K562 (cell line): ENCODE measurements around the gene KRT5. TPM values are rescaled to one million over a fixed set of nuclear protein-coding genes. Genes with fewer than 3 reads are reported as not detected.

Source experiments
- ATAC-seq: fragments of 200-7000 bp; cut with Tn5 transposase; 3 replicates; pipeline ENCODE4 v1.9.1; 2020; ENCODE audit warnings: moderate library complexity
- BruUV-seq: library from RNA; stranded (reverse); fragments of 400-500 nt; replicated peaks from 2 replicates; lab custom pipeline; 2021; lab: Mats Ljungman, UMichigan
- CTCF ChIA-PET: fragments of 300-600 bp; formaldehyde crosslinking; extraction: SDS; loops from one replicate; lab custom pipeline; 2021; ENCODE audit warnings: low intra/inter-chr PET ratio; lab: Yijun Ruan, JAX
- POLR2A ChIA-PET: fragments of 300-600, 350-650 bp; sonication (Branson Sonifier 250); formaldehyde crosslinking; extraction: SDS; loops from one replicate; lab custom pipeline; 2021; ENCODE audit warnings: antibody characterized with exemption, inconsistent platforms; lab: Yijun Ruan, JAX
- DNase-seq, 4 experiments: peaks; one replicate each; pipeline versions ENCODE4 v3.0.0 to v3.0.0-alpha.2; 2011 to 2018; ENCODE audit warnings: low spot score in 3 of 4, mixed read lengths in 3 of 4; ENCODE audit errors: extremely low read depth in 1 of 4
- FAIRE-seq: peaks from 2 replicates; lab custom pipeline; 2011; peaks lifted over from hg19 to GRCh38; lab: Jason Lieb, UNC
- H2AFZ ChIP-seq: 2 replicates; pipeline ENCODE4 v1.6.0; 2011; ENCODE audit warnings: low read depth, low read length, control low read depth, inconsistent platforms
- H3K27ac ChIP-seq: fragments of 200-600 bp; 3 replicates; pipeline ENCODE4 v1.8.0; 2011; ENCODE audit warnings: low read depth, mild to moderate bottlenecking, control low read depth, inconsistent platforms, low read length, moderate library complexity, mixed read lengths; ENCODE audit errors: extremely low read depth
- H3K27me3 ChIP-seq, 2 experiments: fragments of 300-600 bp in 1 of 2; 2 replicates in 1 of 2; 3 replicates in 1 of 2; pipeline versions ENCODE4 v1.6.0 to v1.8.0; 2011; ENCODE audit warnings: inconsistent platforms in 2 of 2, low read length in 2 of 2, mild to moderate bottlenecking in 1 of 2, mixed read lengths in 1 of 2, moderate library complexity in 1 of 2; ENCODE audit not compliant: control insufficient read depth in 2 of 2, insufficient read depth in 2 of 2
- H3K36me3 ChIP-seq: fragments of 300-600 bp; 3 replicates; pipeline ENCODE4 v1.8.0; 2011; ENCODE audit warnings: mild to moderate bottlenecking, low read length, inconsistent platforms; ENCODE audit not compliant: control insufficient read depth, insufficient read depth
- H3K4me1 ChIP-seq, 2 experiments: fragments of 200-600 bp in 1 of 2; replicated peaks in 1 of 2; 2 replicates in 1 of 2; 3 replicates in 1 of 2; pipeline versions ENCODE4 v1.5.1 to v1.8.0; 2011; ENCODE audit warnings: inconsistent platforms in 2 of 2, low read length in 2 of 2, mild to moderate bottlenecking in 1 of 2, mixed read lengths in 1 of 2, moderate library complexity in 1 of 2; ENCODE audit not compliant: control insufficient read depth in 2 of 2, insufficient read depth in 2 of 2
- H3K4me2 ChIP-seq: 2 replicates; pipeline ENCODE4 v1.6.1; 2011; ENCODE audit warnings: low read length, control low read depth, inconsistent platforms, mixed read lengths; ENCODE audit not compliant: insufficient read depth
- H3K4me3 ChIP-seq: fragments of 200-600 bp; sonication (generic), shearing (Covaris generic); 2 replicates; pipeline ENCODE4 v1.5.1; 2016; ENCODE audit warnings: control low read depth, inconsistent platforms
- H3K79me2 ChIP-seq: fragments of 200-600 bp; 3 replicates; pipeline ENCODE4 v1.8.0; 2011; ENCODE audit warnings: low read length, inconsistent platforms; ENCODE audit not compliant: control insufficient read depth, insufficient read depth
- H3K9ac ChIP-seq, 2 experiments: 2 replicates each; pipeline versions ENCODE4 v1.6.0 to v1.6.1; 2011; ENCODE audit warnings: low read depth in 2 of 2, low read length in 2 of 2, control low read depth in 1 of 2, inconsistent platforms in 1 of 2, mild to moderate bottlenecking in 1 of 2, mixed read lengths in 1 of 2; ENCODE audit not compliant: insufficient read depth in 1 of 2
- H3K9me1 ChIP-seq: one replicate; pipeline ENCODE4 v1.6.0; 2011; ENCODE audit warnings: inconsistent platforms, mild to moderate bottlenecking, low read length, moderate library complexity; ENCODE audit not compliant: control insufficient read depth, insufficient read depth
- H3K9me3 ChIP-seq: replicated peaks from 2 replicates; pipeline ENCODE4 v1.5.1; 2011; ENCODE audit warnings: low read depth, low read length, inconsistent platforms; ENCODE audit not compliant: control insufficient read depth, insufficient read depth
- H4K20me1 ChIP-seq: replicated peaks from 2 replicates; pipeline ENCODE4 v1.6.1; 2011; ENCODE audit warnings: low read length, inconsistent platforms, mixed read lengths; ENCODE audit not compliant: control insufficient read depth, insufficient read depth
- BCOR ChIP-seq: fragments of 450-650 bp; IDR thresholded peaks from 2 replicates; pipeline ENCODE4 v1.6.1; 2016
- FOSL1 ChIP-seq: fragments of 200-800 bp; sonication (Bioruptor generic); conservative IDR thresholded peaks from 2 replicates; pipeline ENCODE4 v1.6.1; 2016; ENCODE audit warnings: missing genetic modification characterization, missing compliant biosample characterization
- GTF2B ChIP-seq: IDR thresholded peaks from 2 replicates; pipeline ENCODE4 v1.6.1; 2011; ENCODE audit not compliant: insufficient read length; ENCODE audit errors: extremely low read depth
- LCOR ChIP-seq: sonication (generic); formaldehyde crosslinking; IDR thresholded peaks from 2 replicates; pipeline ENCODE4 v1.8.0; 2022; ENCODE audit warnings: mild to moderate bottlenecking, missing genetic modification reagents
- MGA ChIP-seq: fragments of 450-650 bp; IDR thresholded peaks from 2 replicates; pipeline ENCODE4 v1.6.1; 2016; ENCODE audit warnings: mild to moderate bottlenecking, moderate library complexity
- NFRKB ChIP-seq: fragments of 450-650 bp; IDR thresholded peaks from 2 replicates; pipeline ENCODE4 v1.6.1; 2016; ENCODE audit warnings: low read depth
- SETDB1 ChIP-seq: IDR thresholded peaks from one replicate; pipeline ENCODE4 v1.6.1; 2012; ENCODE audit warnings: low read length, control low read depth, inconsistent platforms
- TRIM28 ChIP-seq: fragments of 450-650 bp; IDR thresholded peaks from 2 replicates; pipeline ENCODE4 v1.6.1; 2017
- ZNF316 ChIP-seq: fragments of 450-650 bp; IDR thresholded peaks from 2 replicates; pipeline ENCODE4 v1.6.1; 2016
- WGBS: fragments of 100-300 bp; shearing (Covaris generic); methylation state at CpG from one replicate; pipeline ENCODE4 v1.1.6; 2016; ENCODE audit warnings: low coverage, mixed read lengths; ENCODE audit not compliant: insufficient coverage; ENCODE audit errors: missing lambda C conversion rate; 5-methylcytosine and 5-hydroxymethylcytosine counted together
- in situ Hi-C: fragments of 300-500 bp; cut with MboI; formaldehyde crosslinking; loops from 4 replicates; pipeline ENCODE4 v1.15.0; 2018; ENCODE audit warnings: inconsistent platforms, mixed read lengths
- intact Hi-C: fragments of 100-400 bp; cut with micrococcal nuclease; formaldehyde crosslinking; loops from 2 replicates; pipeline ENCODE4 v1.14.2; 2022
- polyA plus RNA-seq, 8 experiments: library from polyadenylated mRNA; depleted of rRNA in 4 of 8; stranded (reverse) in 5 of 8; unstranded in 3 of 8; fragments of >200 nt; fragmentation: Nextera tagmentation in 2 of 8; fragmentation: Illumina TruSeq in 1 of 8; extraction: Ambion mirVana in 2 of 8; extraction: Trizol in 1 of 8; gene quantifications; 2 replicates each; pipeline versions ENCODE4 v1.2.1 to v1.2.3, GENCODE V29; 2011 to 2014; ENCODE audit warnings: inconsistent platforms in 1 of 8, missing spikeins in 1 of 8
- total RNA-seq, 7 experiments: library from RNA; depleted of rRNA in 6 of 7; stranded (reverse); fragments of >200 nt in 6 of 7; fragmentation: Illumina TruSeq in 2 of 7; extraction: Trizol in 2 of 7; gene quantifications; 2 replicates each; pipeline versions ENCODE4 v1.2.1 to v1.2.3, GENCODE V29; 2011 to 2021; ENCODE audit warnings: low replicate concordance in 1 of 7

The KRT5 gene
- total and polyA plus RNA-seq, 9 of the 15 experiments (the other 6 are each of a cell fraction or from before 2014, with no cell fraction given), result 0.32 TPM; not detected in 8

- no peak for DNase-seq
- Histone ChIP-seq H2AFZ (no peak overlapping the region), H3K79me2 (no peaks in the 10 kb centered on the region), H3K9ac (no peak overlapping the region), H3K4me1 (no peaks in the 10 kb centered on the region), H4K20me1 (peaks cover 2% of the 10 kb centered on the region; the same call in 1 of the 2 replicates), H3K4me3 (no peak overlapping the region), H3K36me3 (no peaks in the 10 kb centered on the region), H3K9me3 (no peaks in the 10 kb centered on the region), H3K4me2 (no peak overlapping the region), H3K27me3 (peaks cover 4 to 17% of the 10 kb centered on the region in 2 experiments; a peak in 2 of 5 replicates), H3K9me1 (no peaks in the 10 kb centered on the region), H3K27ac (no peak overlapping the region)
- FAIRE-seq, result no peak
- ChIA-PET CTCF (no interaction called here), POLR2A (no interaction called here)
- in situ Hi-C loops (no loop called here), intact Hi-C loops (no loop called here)
- BruUV-seq, result no TSS peak
- 0% methylated on average over 6 of the region's 7 CpGs for WGBS
- ATAC-seq, result no peak
- no peak for TF ChIP-seq GTF2B
- no peak for TF ChIP-seq NFRKB
- no peak for TF ChIP-seq MGA
- no peak for TF ChIP-seq BCOR
- TF ChIP-seq LCOR (CRISPR knock-in tag), result no peak
- TF ChIP-seq FOSL1 (tag), result no peak
- TF ChIP-seq TRIM28, result no peak
- no peak for TF ChIP-seq SETDB1
- TF ChIP-seq ZNF316, result no peak
Measured at GRCh38 chr12:52540531-52540930, 20.3 kb upstream of the KRT5 start.
